ENCODE measurements around the gene LONRF3. TPM values are rescaled to one million over a fixed set of nuclear protein-coding genes. Genes with fewer than 3 reads are reported as not detected.
"Not testable (repeated sequence)": the region's sequence is repeated elsewhere in the genome, so short reads cannot be mapped to it uniquely, and the experiment has no call there.

Gene LONRF3
- total and polyA plus RNA-seq, 2 experiments from 2014 or later = 2.6 to 6.5 TPM

- DNase-seq (ENCODE audit: low spot score) = no peak
- Histone ChIP-seq H3K4me3 (no peak overlapping the region), H3K36me3 (replicated peaks; ENCODE audit: insufficient read depth, low read depth) (no peaks in the 10 kb centered on the region), H3K4me1 (ENCODE audit: insufficient read depth) (no peaks in the 10 kb centered on the region), H3K9me3 (ENCODE audit: low read depth) (no peaks in the 10 kb centered on the region), H3K79me2 (no peaks in the 10 kb centered on the region), H3K9me2 (replicated peaks; ENCODE audit: insufficient read depth) (no peaks in the 10 kb centered on the region), H3K27ac (no peak overlapping the region), H2AFZ (no peak overlapping the region), H4K20me1 (ENCODE audit: insufficient read depth, poor library complexity, severe bottlenecking) (no peaks in the 10 kb centered on the region), H3K4me2 (no peak overlapping the region), H3K27me3 (no peaks in the 10 kb centered on the region)
- TF ChIP-seq EZH2 (IDR thresholded peaks at IDR 0.05; ENCODE audit: borderline replicate concordance) = no peak
- 82% methylated on average over 7 of the region's 7 CpGs for WGBS (ENCODE audit: low lambda C conversion rate, missing lambda C conversion rate)
Observed at GRCh38 chrX:118988911-118989310, 14.5 kb downstream of the LONRF3 start.

GRCh38 chrX:118989886-118990285 is 15.5 kb downstream of the LONRF3 start:
- H3K27ac ChIP-seq = no peak overlapping the region
- H3K27me3 ChIP-seq = no peaks in the 10 kb centered on the region
- no peak overlapping the region for H3K4me2 ChIP-seq
- no peaks in the 10 kb centered on the region for H3K4me1 ChIP-seq (ENCODE audit: insufficient read depth)
- no peaks in the 10 kb centered on the region for H3K9me3 ChIP-seq (ENCODE audit: low read depth)
- WGBS (ENCODE audit: low lambda C conversion rate, missing lambda C conversion rate) = 71% methylated on average over 1 of the region's 1 CpG
- H3K4me3 ChIP-seq = no peak overlapping the region
- H2AFZ ChIP-seq = no peak overlapping the region
- TF ChIP-seq EZH2 (IDR thresholded peaks at IDR 0.05; ENCODE audit: borderline replicate concordance) (no peak), CTCF (IDR thresholded peaks at IDR 0.05; ENCODE audit: poor library complexity) (no peak), EZH2phosphoT487 (IDR thresholded peaks at IDR 0.05; ENCODE audit: low read depth, severe bottlenecking, unreplicated experiment) (no peak)
- H4K20me1 ChIP-seq (ENCODE audit: insufficient read depth, poor library complexity, severe bottlenecking) = no peaks in the 10 kb centered on the region
- no peaks in the 10 kb centered on the region for H3K36me3 ChIP-seq (replicated peaks; ENCODE audit: insufficient read depth, low read depth)
- no peak for DNase-seq (ENCODE audit: low spot score)
- no peaks in the 10 kb centered on the region for H3K79me2 ChIP-seq
- H3K9me2 ChIP-seq (replicated peaks; ENCODE audit: insufficient read depth) = no peaks in the 10 kb centered on the region

GRCh38 chrX:118990512-118991227 is 16.3 kb downstream of the LONRF3 start:
- Histone ChIP-seq H3K27me3 (no peaks in the 10 kb centered on the region), H4K20me1 (ENCODE audit: insufficient read depth, poor library complexity, severe bottlenecking) (no peaks in the 10 kb centered on the region), H3K27ac (no peak overlapping the region), H3K4me1 (ENCODE audit: insufficient read depth) (no peaks in the 10 kb centered on the region), H3K9me2 (replicated peaks; ENCODE audit: insufficient read depth) (no peaks in the 10 kb centered on the region), H3K36me3 (replicated peaks; ENCODE audit: insufficient read depth, low read depth) (no peaks in the 10 kb centered on the region), H3K9me3 (ENCODE audit: low read depth) (no peaks in the 10 kb centered on the region), H3K79me2 (no peaks in the 10 kb centered on the region), H3K4me2 (no peak overlapping the region), H3K4me3 (no peak overlapping the region), H2AFZ (no peak overlapping the region)
- DNase-seq (ENCODE audit: low spot score) = no peak
- 68% methylated on average over 11 of the region's 11 CpGs for WGBS (ENCODE audit: low lambda C conversion rate, missing lambda C conversion rate)
- TF ChIP-seq CTCF (IDR thresholded peaks at IDR 0.05; ENCODE audit: poor library complexity) = no peak

GRCh38 chrX:118992441-118993121 is 18.2 kb downstream of the LONRF3 start:
- not testable (repeated sequence) for H3K4me2 ChIP-seq; H3K4me1 ChIP-seq (ENCODE audit: insufficient read depth); H3K36me3 ChIP-seq (replicated peaks; ENCODE audit: insufficient read depth, low read depth)

More at GRCh38 chrX:118992441-118993121, 18.2 kb downstream of the LONRF3 start:
- not testable (repeated sequence) for H3K27me3 ChIP-seq; DNase-seq (ENCODE audit: low spot score); H3K9me3 ChIP-seq (ENCODE audit: low read depth); H3K79me2 ChIP-seq; H4K20me1 ChIP-seq (ENCODE audit: insufficient read depth, poor library complexity, severe bottlenecking); H3K9me2 ChIP-seq (replicated peaks; ENCODE audit: insufficient read depth); H3K4me3 ChIP-seq; H2AFZ ChIP-seq; H3K27ac ChIP-seq
- WGBS (ENCODE audit: low lambda C conversion rate, missing lambda C conversion rate) = 76% methylated on average over 4 of the region's 4 CpGs
